Astrocyte (in vitro differentiated cells and primary cell): Measurements from ENCODE around the gene ROR1.

Experiments used
- EZH2 ChIP-seq: IDR thresholded peaks from 2 replicates; pipeline ENCODE4 v1.6.1; 2012; ENCODE audit warnings: mild to moderate bottlenecking, low read length, inconsistent platforms; ENCODE audit not compliant: insufficient read depth
- TF ChIP-seq, protein P1 (sequence below): IDR thresholded peaks from 2 replicates; pipeline ENCODE4 v1.5.1; 2011; ENCODE audit warnings: low read depth, mild to moderate bottlenecking, inconsistent platforms, low read length, moderate library complexity; ENCODE audit not compliant: insufficient read depth

GRCh38 chr1:63887809-63888208 is 114.0 kb downstream of the ROR1 start:
- TF ChIP-seq, protein P1, sequence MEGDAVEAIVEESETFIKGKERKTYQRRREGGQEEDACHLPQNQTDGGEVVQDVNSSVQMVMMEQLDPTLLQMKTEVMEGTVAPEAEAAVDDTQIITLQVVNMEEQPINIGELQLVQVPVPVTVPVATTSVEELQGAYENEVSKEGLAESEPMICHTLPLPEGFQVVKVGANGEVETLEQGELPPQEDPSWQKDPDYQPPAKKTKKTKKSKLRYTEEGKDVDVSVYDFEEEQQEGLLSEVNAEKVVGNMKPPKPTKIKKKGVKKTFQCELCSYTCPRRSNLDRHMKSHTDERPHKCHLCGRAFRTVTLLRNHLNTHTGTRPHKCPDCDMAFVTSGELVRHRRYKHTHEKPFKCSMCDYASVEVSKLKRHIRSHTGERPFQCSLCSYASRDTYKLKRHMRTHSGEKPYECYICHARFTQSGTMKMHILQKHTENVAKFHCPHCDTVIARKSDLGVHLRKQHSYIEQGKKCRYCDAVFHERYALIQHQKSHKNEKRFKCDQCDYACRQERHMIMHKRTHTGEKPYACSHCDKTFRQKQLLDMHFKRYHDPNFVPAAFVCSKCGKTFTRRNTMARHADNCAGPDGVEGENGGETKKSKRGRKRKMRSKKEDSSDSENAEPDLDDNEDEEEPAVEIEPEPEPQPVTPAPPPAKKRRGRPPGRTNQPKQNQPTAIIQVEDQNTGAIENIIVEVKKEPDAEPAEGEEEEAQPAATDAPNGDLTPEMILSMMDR = no peak
- no peak for TF ChIP-seq EZH2
